GM23248 (cell line): Measurements from ENCODE around the gene PEX14. TPM values are rescaled to one million over a fixed set of nuclear protein-coding genes. Genes with fewer than 3 reads are reported as not detected.
A peak's percentile ranks its signal among the peaks of the same experiment; 100 is the strongest.

ENCODE experiments used
- DNase-seq: peaks from one replicate; pipeline ENCODE4 v3.0.0-alpha.2; 2015
- H2AFZ ChIP-seq: fragments of 200-600 bp; sonication (generic); 2 replicates; pipeline ENCODE4 v1.6.1; 2016; ENCODE audit warnings: antibody characterized with exemption
- H3F3A ChIP-seq: fragments of 200-600 bp; sonication (generic); 2 replicates; pipeline ENCODE4 v1.6.1; 2016; ENCODE audit warnings: mild to moderate bottlenecking, antibody characterized with exemption, mixed run types; ENCODE audit not compliant: insufficient read depth
- H3K27ac ChIP-seq: fragments of 200-600 bp; sonication (generic); 2 replicates; pipeline ENCODE4 v1.5.1; 2016; ENCODE audit warnings: mild to moderate bottlenecking
- H3K27me3 ChIP-seq: fragments of 200-600 bp; sonication (generic); replicated peaks from 2 replicates; pipeline ENCODE4 v1.6.1; 2016; ENCODE audit warnings: mild to moderate bottlenecking; ENCODE audit not compliant: insufficient read depth
- H3K36me3 ChIP-seq: fragments of 200-600 bp; sonication (generic); 2 replicates; pipeline ENCODE4 v1.6.1; 2016; ENCODE audit warnings: low read depth, mild to moderate bottlenecking
- H3K4me1 ChIP-seq: fragments of 200-600 bp; sonication (generic); 2 replicates; pipeline ENCODE4 v1.6.1; 2016; ENCODE audit warnings: mild to moderate bottlenecking; ENCODE audit not compliant: insufficient read depth
- H3K4me2 ChIP-seq: fragments of 200-600 bp; sonication (generic); one replicate; pipeline ENCODE4 v1.6.1; 2016; ENCODE audit warnings: mild to moderate bottlenecking; ENCODE audit not compliant: unreplicated experiment
- H3K4me3 ChIP-seq: fragments of 200-600 bp; sonication (generic); 2 replicates; pipeline ENCODE4 v1.5.1; 2016; ENCODE audit warnings: mild to moderate bottlenecking
- H3K79me2 ChIP-seq: fragments of 200-600 bp; sonication (generic); 2 replicates; pipeline ENCODE4 v1.6.1; 2016; ENCODE audit warnings: mild to moderate bottlenecking; ENCODE audit not compliant: insufficient read depth
- H3K9ac ChIP-seq: fragments of 200-600 bp; sonication (generic); 2 replicates; pipeline ENCODE4 v1.6.1; 2016; ENCODE audit warnings: mild to moderate bottlenecking
- H3K9me2 ChIP-seq: fragments of 200-600 bp; sonication (generic); 2 replicates; pipeline ENCODE4 v1.6.1; 2016; ENCODE audit warnings: mixed run types, mild to moderate bottlenecking, moderate library complexity; ENCODE audit not compliant: insufficient read depth
- H3K9me3 ChIP-seq: fragments of 200-600 bp; sonication (generic); one replicate; pipeline ENCODE4 v1.6.1; 2017; ENCODE audit warnings: low read depth
- H4K20me1 ChIP-seq: fragments of 200-600 bp; sonication (generic); 2 replicates; pipeline ENCODE4 v1.6.0; 2016; ENCODE audit not compliant: insufficient read depth
- EZH2 ChIP-seq: fragments of 200-600 bp; sonication (generic); IDR thresholded peaks from 2 replicates; pipeline ENCODE4 v1.6.1; 2018; ENCODE audit warnings: antibody characterized with exemption, mild to moderate bottlenecking; ENCODE audit not compliant: insufficient read depth, poor library complexity, severe bottlenecking
- EZH2phosphoT487 ChIP-seq: fragments of 200-600 bp; sonication (generic); IDR thresholded peaks from 2 replicates; pipeline ENCODE4 v1.6.1; 2018; ENCODE audit warnings: antibody characterized with exemption, moderate library complexity, mild to moderate bottlenecking, low read depth; ENCODE audit not compliant: insufficient read depth
- WGBS, 2 experiments: methylation state at CpG; one replicate each; pipeline ENCODE4 v1.1.6; 2015 to 2017; ENCODE audit warnings: low lambda C conversion rate in 2 of 2, low coverage in 1 of 2; ENCODE audit errors: missing lambda C conversion rate in 2 of 2; 5-methylcytosine and 5-hydroxymethylcytosine counted together
- in situ Hi-C: fragments of 300-500 bp; cut with MboI; formaldehyde crosslinking; loops from 2 replicates; pipeline ENCODE4 v1.15.0; 2020
- polyA plus RNA-seq: library from polyadenylated mRNA; unstranded; fragments of >200 nt; fragmentation: Nextera tagmentation; extraction: Ambion mirVana; gene quantifications from 2 replicates; pipeline ENCODE4 v1.2.1, GENCODE V29; 2016
- total RNA-seq: library from RNA; depleted of rRNA; stranded (reverse); fragments of >200 nt; shearing (Covaris generic); gene quantifications from 2 replicates; pipeline ENCODE4 v1.2.3, GENCODE V29; 2014

PEX14 gene
- total and polyA plus RNA-seq, 2 experiments from 2014 or later: 13.9 to 20.1 TPM

- Histone ChIP-seq H3K9me3 (no peaks in the 10 kb centered on the region), H3K9ac (no peak overlapping the region), H3K4me2 (no peak overlapping the region), H4K20me1 (no peaks in the 10 kb centered on the region), H3K9me2 (no peaks in the 10 kb centered on the region), H3K79me2 (peaks cover 19% of the 10 kb centered on the region; the same call in 1 of the 2 replicates), H3K36me3 (no peaks in the 10 kb centered on the region), H3K27me3 (no peaks in the 10 kb centered on the region), H3K27ac (no peak overlapping the region), H2AFZ (no peak overlapping the region), H3K4me3 (no peak overlapping the region), H3K4me1 (peaks cover 9% of the 10 kb centered on the region; the same call in 1 of the 2 replicates), H3F3A (peaks cover 9% of the 10 kb centered on the region; the same call in 1 of the 2 replicates)
- TF ChIP-seq EZH2: no peak
- TF ChIP-seq EZH2phosphoT487: no peak
- WGBS, 2 experiments: 90 to 99% methylated on average over 2 of the region's 2 CpGs
- peak; percentile 2 for DNase-seq
- in situ Hi-C loops: no loop called here
Measured at GRCh38 chr1:10564063-10564462, 89.3 kb downstream of the PEX14 start.

- Histone ChIP-seq H3K79me2 (peaks cover 28% of the 10 kb centered on the region; the same call in 1 of the 2 replicates), H3K4me1 (peaks cover 6% of the 10 kb centered on the region; the same call in 1 of the 2 replicates), H3K27ac (no peak overlapping the region), H3K4me3 (no peak overlapping the region), H3K9ac (no peak overlapping the region), H3F3A (peaks cover 10% of the 10 kb centered on the region), H2AFZ (no peak overlapping the region), H3K27me3 (no peaks in the 10 kb centered on the region), H3K9me2 (no peaks in the 10 kb centered on the region), H3K36me3 (no peaks in the 10 kb centered on the region), H3K9me3 (no peaks in the 10 kb centered on the region), H4K20me1 (no peaks in the 10 kb centered on the region), H3K4me2 (no peak overlapping the region)
- in situ Hi-C loops: no loop called here
- TF ChIP-seq EZH2: no peak
- no peak for TF ChIP-seq EZH2phosphoT487
- WGBS, 2 experiments: 95 to 97% methylated on average over 1 of the region's 1 CpG
- DNase-seq: no peak
Measured at GRCh38 chr1:10569531-10569930, 94.8 kb downstream of the PEX14 start.

- TF ChIP-seq EZH2phosphoT487 (no peak), EZH2 (no peak)
- in situ Hi-C loops: no loop called here
- WGBS, 2 experiments: 0 to 2% methylated on average over 1 of the region's 1 CpG
- Histone ChIP-seq H2AFZ (peak overlapping the region; percentile 62), H4K20me1 (no peaks in the 10 kb centered on the region), H3K9me3 (no peaks in the 10 kb centered on the region), H3K9me2 (no peaks in the 10 kb centered on the region), H3K9ac (peak overlapping the region; percentile 44), H3K27ac (peak overlapping the region; percentile 67), H3K4me3 (peak overlapping the region; percentile 46), H3K4me2 (peak overlapping the region; percentile 58), H3K36me3 (no peaks in the 10 kb centered on the region), H3F3A (peaks cover 24% of the 10 kb centered on the region), H3K4me1 (peaks cover 23% of the 10 kb centered on the region), H3K79me2 (no peaks in the 10 kb centered on the region), H3K27me3 (no peaks in the 10 kb centered on the region)
- DNase-seq: peak; percentile 77
Measured at GRCh38 chr1:10575616-10576015, 100.9 kb downstream of the PEX14 start.

- H3K27me3 ChIP-seq: no peaks in the 10 kb centered on the region
- no peak overlapping the region for H2AFZ ChIP-seq
- H3K36me3 ChIP-seq: no peaks in the 10 kb centered on the region
- H3K4me1 ChIP-seq: peaks cover 23% of the 10 kb centered on the region
- no peaks in the 10 kb centered on the region for H3K9me3 ChIP-seq
- H3K79me2 ChIP-seq: no peaks in the 10 kb centered on the region
- no peak for DNase-seq
- H3K4me2 ChIP-seq: no peak overlapping the region
- 96 to 97% methylated on average over 4 of the region's 4 CpGs for WGBS, 2 experiments
- in situ Hi-C loops: no loop called here
- H3K9ac ChIP-seq: no peak overlapping the region
- H3K9me2 ChIP-seq: no peaks in the 10 kb centered on the region
- H4K20me1 ChIP-seq: no peaks in the 10 kb centered on the region
- H3K27ac ChIP-seq: no peak overlapping the region
- TF ChIP-seq EZH2phosphoT487 (no peak), EZH2 (no peak)
- H3F3A ChIP-seq: peaks cover 24% of the 10 kb centered on the region
- no peak overlapping the region for H3K4me3 ChIP-seq
Measured at GRCh38 chr1:10578070-10578469, 103.3 kb downstream of the PEX14 start.

GRCh38 chr1:10583641-10584040 lies 108.9 kb downstream of the PEX14 start:
- peaks cover 4% of the 10 kb centered on the region; the same call in 1 of the 2 replicates for H3K79me2 ChIP-seq
- DNase-seq: no peak
- H3K27ac ChIP-seq: no peak overlapping the region
- H3K36me3 ChIP-seq: no peaks in the 10 kb centered on the region
- no peaks in the 10 kb centered on the region for H3K27me3 ChIP-seq
- no peaks in the 10 kb centered on the region for H3K9me3 ChIP-seq
- in situ Hi-C loops: no loop called here
- H3F3A ChIP-seq: no peaks in the 10 kb centered on the region
- H3K9ac ChIP-seq: no peak overlapping the region
- H3K4me1 ChIP-seq: no peaks in the 10 kb centered on the region
- no peaks in the 10 kb centered on the region for H3K9me2 ChIP-seq
- TF ChIP-seq EZH2phosphoT487: no peak
- no peak for TF ChIP-seq EZH2
- no peak overlapping the region for H2AFZ ChIP-seq
- no peaks in the 10 kb centered on the region for H4K20me1 ChIP-seq
- H3K4me2 ChIP-seq: no peak overlapping the region
- WGBS, 2 experiments: 66 to 67% methylated on average over 3 of the region's 3 CpGs
- H3K4me3 ChIP-seq: no peak overlapping the region
